HS-5 (cell line): ENCODE data around the gene TNN.
A peak's percentile ranks its signal among the peaks of the same experiment; 100 is the strongest.
"Not testable (repeated sequence)": the region's sequence is repeated elsewhere in the genome, so short reads cannot be mapped to it uniquely, and the experiment has no call there.

Experiments used
- DNase-seq: peaks from one replicate; pipeline ENCODE4 v3.0.0-alpha.2; 2012; ENCODE audit warnings: low read depth

TNN gene

GRCh38 chr1:175067362-175068106, at the start of gene TNN:
Gene TNN, plus strand, starts transcription at chr1:175067833. Its CDS starts 9,586 bp downstream, at chr1:175077419.
- DNase-seq, result no peak

- no peak for DNase-seq
Observed at GRCh38 chr1:175019524-175019923, 48.1 kb upstream of the TNN start.

GRCh38 chr1:175023043-175023921, 44.4 kb upstream of the TNN start, which contains the start of gene MRPS14:
Gene MRPS14, minus strand, starts transcription at chr1:175023425. Its CDS starts 17 bp downstream, at chr1:175023408.
- peak; percentile 95 for DNase-seq

GRCh38 chr1:175023922-175024242, 43.8 kb upstream of the TNN start:
- not testable (repeated sequence) for DNase-seq

GRCh38 chr1:175024773-175025172, 42.9 kb upstream of the TNN start:
- no peak for DNase-seq

GRCh38 chr1:175033953-175034352, 33.7 kb upstream of the TNN start:
- DNase-seq, result no peak

- DNase-seq, result no peak
Observed at GRCh38 chr1:175034775-175035174, 32.9 kb upstream of the TNN start.

GRCh38 chr1:175035865-175036264, 31.8 kb upstream of the TNN start:
- DNase-seq, result no peak

GRCh38 chr1:175036476-175036875, 31.2 kb upstream of the TNN start:
- DNase-seq, result no peak

- DNase-seq, result no peak
Observed at GRCh38 chr1:175037416-175037815, 30.2 kb upstream of the TNN start.

GRCh38 chr1:175040324-175040879, 27.2 kb upstream of the TNN start:
- no peak for DNase-seq

- DNase-seq, result no peak
Observed at GRCh38 chr1:175042650-175043049, 25.0 kb upstream of the TNN start.

- no peak for DNase-seq
Observed at GRCh38 chr1:175043824-175044223, 23.8 kb upstream of the TNN start.

GRCh38 chr1:175044591-175044990, 23.0 kb upstream of the TNN start:
- DNase-seq, result not testable (repeated sequence)

GRCh38 chr1:175045097-175045496, 22.5 kb upstream of the TNN start:
- no peak for DNase-seq

GRCh38 chr1:175045519-175045918, 22.1 kb upstream of the TNN start:
- no peak for DNase-seq

GRCh38 chr1:175050992-175051391, 16.6 kb upstream of the TNN start:
- no peak for DNase-seq

GRCh38 chr1:175054736-175055135, 12.9 kb upstream of the TNN start:
- DNase-seq, result no peak

GRCh38 chr1:175062339-175062738, 5.3 kb upstream of the TNN start:
- no peak for DNase-seq

GRCh38 chr1:175062858-175063257, 4.8 kb upstream of the TNN start:
- DNase-seq, result no peak

- no peak for DNase-seq
Observed at GRCh38 chr1:175070818-175071217, 3.2 kb downstream of the TNN start.

GRCh38 chr1:175071276-175071943, 3.8 kb downstream of the TNN start:
- DNase-seq, result no peak
